ENCODE data around the gene AGPAT2. TPM values are rescaled to one million over a fixed set of nuclear protein-coding genes. Genes with fewer than 3 reads are reported as not detected.

Gene AGPAT2
- polyA plus RNA-seq, 1 of the 3 experiments (the other 2 are of a cell fraction), result 46.8 TPM

GRCh38 chr9:136630662-136630992 lies 56.6 kb downstream of the AGPAT2 start (continued):
- TF ChIP-seq SIN3A (IDR thresholded peaks at IDR 0.05; ENCODE audit: borderline replicate concordance, low read depth, low read length) (no peak), CHD2 (IDR thresholded peaks at IDR 0.05; ENCODE audit: low read length, partially characterized antibody) (no peak), USF2 (IDR thresholded peaks at IDR 0.05; ENCODE audit: borderline replicate concordance, low read depth, low read length) (no peak)

GRCh38 chr9:136629879-136630661 lies 57.2 kb downstream of the AGPAT2 start:
- TF ChIP-seq MEF2A (IDR thresholded peaks at IDR 0.05; ENCODE audit: borderline replicate concordance, low read depth), result no peak
- peak; percentile 16; the same call in 1 of the 2 replicates for TF ChIP-seq NRF1 (IDR thresholded peaks at IDR 0.05; ENCODE audit: low read depth, low read length)
- TF ChIP-seq CTCF (IDR thresholded peaks at IDR 0.05), result peak; percentile 69
- peak; percentile 88 for TF ChIP-seq RAD21 (IDR thresholded peaks at IDR 0.05; ENCODE audit: low read length)
- TF ChIP-seq GATA2 (CRISPR knock-in tag; IDR thresholded peaks at IDR 0.05), result no peak
- TF ChIP-seq CHD2 (IDR thresholded peaks at IDR 0.05; ENCODE audit: low read length, partially characterized antibody), result peak; percentile 17
- TF ChIP-seq SMC3 (IDR thresholded peaks at IDR 0.05; ENCODE audit: low read depth, low read length), result peak; percentile 79
- DNase-seq, result peak; percentile 91
- H3K9me2 ChIP-seq, result no peaks in the 10 kb centered on the region
- no peak overlapping the region for H3K4me2 ChIP-seq
- no peak overlapping the region for H3K9ac ChIP-seq
- no peak overlapping the region for H2AFZ ChIP-seq (ENCODE audit: low read depth)
- H3K4me3 ChIP-seq (ENCODE audit: low read depth in 2 of 2, low read length in 1 of 2), result no peak overlapping the region; a peak in 1 of 4 replicates
- POLR2A ChIA-PET, result interaction anchor here (1.2 kb wide), 1 partner anchor 143 kb away, joined by 4 read pairs; no protein-coding TSS in a partner anchor
- H3K27ac ChIP-seq (ENCODE audit: low read depth in 2 of 2, low read length in 1 of 2), result no peak overlapping the region
- CTCF ChIA-PET, result interaction anchor here (0.6 to 9.0 kb wide), 18 partner anchors 8 to 143 kb away, joined by 3 to 320 read pairs (median 4); no protein-coding TSS in a partner anchor
- H4K20me1 ChIP-seq (ENCODE audit: insufficient read depth), result no peaks in the 10 kb centered on the region
- H3K4me1 ChIP-seq (ENCODE audit: control insufficient read depth in 1 of 2, insufficient read depth in 2 of 2, low read depth in 1 of 2, low read length in 1 of 2), result peaks cover 5 to 12% of the 10 kb centered on the region in 2 experiments; a peak in 1 of 4 replicates
- H3K79me2 ChIP-seq (ENCODE audit: insufficient read depth), result no peaks in the 10 kb centered on the region
- no peaks in the 10 kb centered on the region for H3K36me3 ChIP-seq (replicated peaks in 1 of 2; ENCODE audit: control insufficient read depth in 1 of 2, insufficient read depth in 2 of 2, low read length in 1 of 2)
- peaks cover 15% of the 10 kb centered on the region for H3K27me3 ChIP-seq (ENCODE audit: insufficient read depth)
- H3F3A ChIP-seq (replicated peaks; ENCODE audit: insufficient read depth), result peaks cover 9% of the 10 kb centered on the region
- H3K9me3 ChIP-seq, result no peaks in the 10 kb centered on the region
- WGBS (ENCODE audit: low lambda C conversion rate), result 41% methylated on average over 12 of the region's 19 CpGs
